IMR-90 (cell line): Measurements from ENCODE around the gene TMEM52. TPM values are rescaled to one million over a fixed set of nuclear protein-coding genes. Genes with fewer than 3 reads are reported as not detected.

Experiments
- ATAC-seq: fragments of 200-7000 bp; cut with Tn5 transposase; 2 replicates; pipeline ENCODE4 v1.9.1; 2020; ENCODE audit warnings: low read depth, mild to moderate bottlenecking, moderate library complexity
- BruUV-seq: library from RNA; stranded (reverse); fragments of 400-500 nt; replicated peaks from 2 replicates; lab custom pipeline; 2021; lab: Mats Ljungman, UMichigan
- CTCF ChIA-PET: fragments of 300-600 bp; formaldehyde crosslinking; extraction: SDS; loops from one replicate; lab custom pipeline; 2021; ENCODE audit warnings: antibody characterized with exemption; lab: Yijun Ruan, JAX
- POLR2A ChIA-PET: fragments of 300-600 bp; sonication (Branson Sonifier 250); formaldehyde crosslinking; loops from one replicate; lab custom pipeline; 2022; ENCODE audit warnings: antibody characterized with exemption; ENCODE audit not compliant: unreplicated experiment; lab: Charles Lee
- DNase-seq: peaks from one replicate; pipeline ENCODE4 v3.0.0; 2013
- H2AFZ ChIP-seq: replicated peaks from 2 replicates; pipeline ENCODE3; 2013; ENCODE audit warnings: low read length, mild to moderate bottlenecking; ENCODE audit not compliant: poor library complexity
- H2AK5ac ChIP-seq: 2 replicates; pipeline ENCODE4 v1.6.1; 2013; ENCODE audit warnings: low read depth, low read length, inconsistent platforms
- H2AK9ac ChIP-seq: replicated peaks from 2 replicates; pipeline ENCODE3; 2013; ENCODE audit warnings: mild to moderate bottlenecking, low read depth, low read length, moderate library complexity; ENCODE audit not compliant: poor library complexity
- H2BK120ac ChIP-seq: 2 replicates; pipeline ENCODE4 v1.6.1; 2013; ENCODE audit warnings: low read depth, low read length, inconsistent platforms
- H2BK15ac ChIP-seq: 3 replicates; pipeline ENCODE4 v1.6.1; 2013; ENCODE audit warnings: low read depth, low read length, inconsistent platforms
- H2BK20ac ChIP-seq: 2 replicates; pipeline ENCODE4 v1.6.1; 2013; ENCODE audit warnings: low read depth, mild to moderate bottlenecking, inconsistent platforms, low read length, moderate library complexity
- H2BK5ac ChIP-seq: 2 replicates; pipeline ENCODE4 v1.6.1; 2013; ENCODE audit warnings: mild to moderate bottlenecking, low read depth, low read length, inconsistent platforms; ENCODE audit not compliant: poor library complexity, severe bottlenecking
- H3K14ac ChIP-seq: replicated peaks from 2 replicates; pipeline ENCODE4 v1.6.1; 2013; ENCODE audit warnings: low read depth, low read length, inconsistent platforms
- H3K18ac ChIP-seq: 2 replicates; pipeline ENCODE4 v1.6.1; 2013; ENCODE audit warnings: low read depth, low read length, control low read depth
- H3K23ac ChIP-seq: 2 replicates; pipeline ENCODE4 v1.6.1; 2013; ENCODE audit warnings: low read depth, low read length, inconsistent platforms
- H3K27ac ChIP-seq: 2 replicates; pipeline ENCODE4 v1.5.1; 2013; ENCODE audit warnings: mild to moderate bottlenecking, control low read depth, low read length; ENCODE audit not compliant: insufficient read depth
- H3K27me3 ChIP-seq: 2 replicates; pipeline ENCODE4 v1.6.1; 2013; ENCODE audit warnings: low read length; ENCODE audit not compliant: control insufficient read depth, insufficient read depth
- H3K36me3 ChIP-seq: 2 replicates; pipeline ENCODE4 v1.6.1; 2013; ENCODE audit warnings: low read length, mixed read lengths; ENCODE audit not compliant: control insufficient read depth, insufficient read depth
- H3K4ac ChIP-seq: 2 replicates; pipeline ENCODE4 v1.6.1; 2013; ENCODE audit warnings: low read depth, low read length, inconsistent platforms
- H3K4me1 ChIP-seq: 2 replicates; pipeline ENCODE4 v1.6.1; 2013; ENCODE audit warnings: low read length, mixed read lengths; ENCODE audit not compliant: control insufficient read depth, insufficient read depth
- H3K4me2 ChIP-seq: 2 replicates; pipeline ENCODE4 v1.6.1; 2013; ENCODE audit warnings: low read depth, mild to moderate bottlenecking, control low read depth, low read length, moderate library complexity
- H3K4me3 ChIP-seq: 2 replicates; pipeline ENCODE4 v1.5.1; 2013; ENCODE audit warnings: low read depth, mild to moderate bottlenecking, control low read depth, low read length, moderate library complexity; ENCODE audit not compliant: insufficient read depth
- H3K56ac ChIP-seq: 2 replicates; pipeline ENCODE4 v1.6.1; 2013; ENCODE audit warnings: low read length, inconsistent platforms; ENCODE audit not compliant: insufficient read depth; ENCODE audit errors: extremely low read depth
- H3K79me1 ChIP-seq, 2 experiments: 2 replicates each; pipeline ENCODE4 v1.6.1; 2013; ENCODE audit warnings: low read length in 2 of 2, inconsistent platforms in 1 of 2, low read depth in 1 of 2
- H3K9ac ChIP-seq: 2 replicates; pipeline ENCODE4 v1.6.1; 2013; ENCODE audit warnings: low read depth, low read length, control low read depth
- H3K9me1 ChIP-seq: 2 replicates; pipeline ENCODE4 v1.6.1; 2013; ENCODE audit warnings: low read length, inconsistent platforms; ENCODE audit not compliant: insufficient read depth
- H3K9me3 ChIP-seq: 2 replicates; pipeline ENCODE4 v1.6.1; 2013; ENCODE audit warnings: low read length; ENCODE audit not compliant: control insufficient read depth, insufficient read depth
- H4K20me1 ChIP-seq: 2 replicates; pipeline ENCODE4 v1.6.1; 2013; ENCODE audit warnings: low read length, inconsistent platforms; ENCODE audit not compliant: insufficient read depth
- H4K5ac ChIP-seq: 2 replicates; pipeline ENCODE4 v1.6.1; 2013; ENCODE audit warnings: mild to moderate bottlenecking, low read depth, low read length, control low read depth
- H4K8ac ChIP-seq, 2 experiments: 2 replicates each; pipeline ENCODE4 v1.6.1; 2013; ENCODE audit warnings: low read depth in 2 of 2, low read length in 2 of 2, control low read depth in 1 of 2, inconsistent platforms in 1 of 2
- H4K91ac ChIP-seq: 2 replicates; pipeline ENCODE4 v1.6.1; 2013; ENCODE audit warnings: low read depth, low read length, inconsistent platforms; ENCODE audit not compliant: insufficient read depth
- BHLHE40 ChIP-seq: fragments of 150-350 bp; IDR thresholded peaks from 2 replicates; pipeline ENCODE4 v1.6.1; 2016; ENCODE audit warnings: mild to moderate bottlenecking, low read depth, low read length
- NFE2L2 ChIP-seq: fragments of 150-350 bp; IDR thresholded peaks from 2 replicates; pipeline ENCODE4 v1.6.1; 2016; ENCODE audit warnings: low read depth, mild to moderate bottlenecking, low read length
- WGBS, 2 experiments: methylation state at CpG; one replicate each; pipeline versions ENCODE4 v1.1.5 to v1.1.7; 2013; ENCODE audit warnings: missing lambda C conversion rate in 2 of 2; ENCODE audit not compliant: insufficient read length in 1 of 2; ENCODE audit errors: extremely low coverage in 2 of 2; 5-methylcytosine and 5-hydroxymethylcytosine counted together
- dilution Hi-C: fragments of 300-500 bp; cut with HindIII; formaldehyde crosslinking; loops from one replicate; pipeline ENCODE4 v1.14.3; 2018; ENCODE audit warnings: low sequenced_read_pairs; ENCODE audit not compliant: unreplicated experiment
- in situ Hi-C: fragments of 300-500 bp; cut with MboI; formaldehyde crosslinking; loops from 3 replicates; pipeline ENCODE4 v1.14.3; 2019; ENCODE audit warnings: low sequenced_read_pairs, inconsistent platforms, mixed read lengths
- intact Hi-C: fragments of 100-400 bp; cut with micrococcal nuclease; formaldehyde crosslinking; loops from 2 replicates; pipeline ENCODE4 v1.10.0; 2022
- polyA plus RNA-seq, 3 experiments: library from polyadenylated mRNA; depleted of rRNA; stranded (reverse); fragments of >200 nt; gene quantifications; 2 replicates each; pipeline ENCODE4 v1.2.3, GENCODE V29; 2012; ENCODE audit warnings: low replicate concordance in 1 of 3
- total RNA-seq: library from RNA; depleted of rRNA; stranded (reverse); fragments of >200 nt; gene quantifications from 2 replicates; pipeline ENCODE4 v1.2.3, GENCODE V29; 2012

TMEM52 gene
- total and polyA plus RNA-seq, 2 of the 4 experiments (the other 2 are of a cell fraction), result 0.54 to 1.3 TPM

- H2BK120ac ChIP-seq, result no peak overlapping the region
- H3K79me1 ChIP-seq, result no peaks in the 10 kb centered on the region
- no TSS peak for BruUV-seq
- no peak overlapping the region for H4K5ac ChIP-seq
- no peak overlapping the region for H3K4me2 ChIP-seq
- H4K20me1 ChIP-seq, result 0 out of 2 replicates have a peak, but pooled peaks cover 5% of the 10 kb centered on the region
- H4K91ac ChIP-seq, result no peak overlapping the region
- H2BK5ac ChIP-seq, result no peak overlapping the region
- no peak overlapping the region for H3K56ac ChIP-seq
- no peak overlapping the region for H3K27ac ChIP-seq
- H3K9me3 ChIP-seq, result peaks cover 1% of the 10 kb centered on the region; the same call in 1 of the 2 replicates
- no peak overlapping the region for H3K23ac ChIP-seq
- dilution Hi-C loops, result no loop called here
- peaks cover 29% of the 10 kb centered on the region for H3K27me3 ChIP-seq
- no peak overlapping the region for H4K8ac ChIP-seq
- TF ChIP-seq BHLHE40 (no peak), NFE2L2 (no peak)
- H3K4ac ChIP-seq, result no peak overlapping the region
- ChIA-PET POLR2A (no interaction called here), CTCF (no interaction called here)
- in situ Hi-C loops, result loop anchor here (10.0 to 25.0 kb wide), 2 partner anchors 189 to 396 kb away; no protein-coding TSS in a partner anchor
- no peak overlapping the region for H2AFZ ChIP-seq
- H3K14ac ChIP-seq, result no peak overlapping the region
- 25% methylated on average over 13 of the region's 38 CpGs; no CpG with 5 or more reads in 1 of the 2 experiments for WGBS, 2 experiments
- intact Hi-C loops, result no loop called here
- no peak overlapping the region for H2AK5ac ChIP-seq
- no peak overlapping the region for H3K9ac ChIP-seq
- no peak overlapping the region for H3K18ac ChIP-seq
- no peak overlapping the region for H3K4me3 ChIP-seq
- DNase-seq (no peak), ATAC-seq (no peak)
- H2BK15ac ChIP-seq, result no peak overlapping the region
- H3K36me3 ChIP-seq, result no peaks in the 10 kb centered on the region
- no peaks in the 10 kb centered on the region for H3K9me1 ChIP-seq
- no peak overlapping the region for H2AK9ac ChIP-seq
- no peak overlapping the region for H2BK20ac ChIP-seq
- no peaks in the 10 kb centered on the region for H3K4me1 ChIP-seq
These were observed 47.1 kb upstream of the TMEM52 start for GRCh38 chr1:1966071-1966740.
